ENCODE data around the gene SYNDIG1L. TPM values are rescaled to one million over a fixed set of nuclear protein-coding genes. Genes with fewer than 3 reads are reported as not detected.
"Not testable (repeated sequence)": the region's sequence is repeated elsewhere in the genome, so short reads cannot be mapped to it uniquely, and the experiment has no call there.

SYNDIG1L gene
- total RNA-seq, 1 experiment from 2014 or later, result not detected

GRCh38 chr14:74456684-74457564, 30.9 kb upstream of the SYNDIG1L start:
- ChIA-PET CTCF (no interaction called here), POLR2A (ENCODE audit: unreplicated experiment) (no interaction called here)
- no peak overlapping the region for H2AFZ ChIP-seq (ENCODE audit: low read length)

GRCh38 chr14:74454397-74454796, 28.4 kb upstream of the SYNDIG1L start:
- H4K20me1 ChIP-seq (ENCODE audit: low read length); H3K9me2 ChIP-seq (replicated peaks; ENCODE audit: low read length); H2AFZ ChIP-seq (ENCODE audit: low read length); H3K9ac ChIP-seq (ENCODE audit: low read length); H3K27ac ChIP-seq (ENCODE audit: low read length); intact Hi-C loops (cut with micrococcal nuclease); H3K79me2 ChIP-seq (ENCODE audit: low read length); H3F3A ChIP-seq (ENCODE audit: low read length, unreplicated experiment); H3K4me2 ChIP-seq (ENCODE audit: low read length); H3K4me3 ChIP-seq (ENCODE audit: low read length); H3K36me3 ChIP-seq (ENCODE audit: low read depth, low read length); H3K4me1 ChIP-seq (ENCODE audit: insufficient read depth, low read length); BruUV-seq (replicated peaks); POLR2A ChIA-PET (ENCODE audit: unreplicated experiment); DNase-seq; ATAC-seq; CTCF ChIA-PET; H3K9me3 ChIP-seq (ENCODE audit: low read length): not testable (repeated sequence)
- H3K27me3 ChIP-seq (ENCODE audit: low read length), result peaks cover 23% of the 10 kb centered on the region

More at GRCh38 chr14:74456684-74457564, 30.9 kb upstream of the SYNDIG1L start:
- no peaks in the 10 kb centered on the region for H3K36me3 ChIP-seq (ENCODE audit: low read depth, low read length)
- TF ChIP-seq CTCF (conservative IDR thresholded peaks at IDR 0.05; ENCODE audit: low read depth, low read length) (no peak), EZH2 (IDR thresholded peaks at IDR 0.05; ENCODE audit: low read length, unreplicated experiment) (no peak), EZH2phosphoT487 (IDR thresholded peaks at IDR 0.05; ENCODE audit: borderline replicate concordance, low read length) (no peak)
- H3K79me2 ChIP-seq (ENCODE audit: low read length), result no peaks in the 10 kb centered on the region
- H3K4me1 ChIP-seq (ENCODE audit: insufficient read depth, low read length), result no peaks in the 10 kb centered on the region
- H3K9ac ChIP-seq (ENCODE audit: low read length), result no peak overlapping the region
- ATAC-seq (no peak), DNase-seq (no peak)
- H4K20me1 ChIP-seq (ENCODE audit: low read length), result no peaks in the 10 kb centered on the region
- BruUV-seq (replicated peaks), result no TSS peak
- H3K27me3 ChIP-seq (ENCODE audit: low read length), result peaks cover 6% of the 10 kb centered on the region
- no peak overlapping the region for H3K4me3 ChIP-seq (ENCODE audit: low read length)
- H3K9me2 ChIP-seq (replicated peaks; ENCODE audit: low read length), result no peaks in the 10 kb centered on the region
- intact Hi-C loops (cut with micrococcal nuclease), result no loop called here
- H3K9me3 ChIP-seq (ENCODE audit: low read length), result no peaks in the 10 kb centered on the region
- H3K27ac ChIP-seq (ENCODE audit: low read length), result no peak overlapping the region
- no peak overlapping the region for H3K4me2 ChIP-seq (ENCODE audit: low read length)
- H3F3A ChIP-seq (ENCODE audit: low read length, unreplicated experiment), result no peaks in the 10 kb centered on the region

- CTCF ChIA-PET, result no interaction called here
- ATAC-seq, result 0 out of 2 replicates have a peak, but pooled peaks have one; percentile 18
Measured at GRCh38 chr14:74444866-74445265, 18.9 kb upstream of the SYNDIG1L start.

More at GRCh38 chr14:74444866-74445265, 18.9 kb upstream of the SYNDIG1L start:
- DNase-seq, result no peak
- Histone ChIP-seq H3K4me1 (ENCODE audit: insufficient read depth, low read length) (no peaks in the 10 kb centered on the region), H2AFZ (ENCODE audit: low read length) (no peak overlapping the region), H3K9me2 (replicated peaks; ENCODE audit: low read length) (no peaks in the 10 kb centered on the region), H3K4me2 (ENCODE audit: low read length) (no peak overlapping the region), H3K27me3 (ENCODE audit: low read length) (peaks cover 42% of the 10 kb centered on the region), H3K4me3 (ENCODE audit: low read length) (no peak overlapping the region), H3F3A (ENCODE audit: low read length, unreplicated experiment) (no peaks in the 10 kb centered on the region), H4K20me1 (ENCODE audit: low read length) (no peaks in the 10 kb centered on the region), H3K9me3 (ENCODE audit: low read length) (no peaks in the 10 kb centered on the region), H3K27ac (ENCODE audit: low read length) (no peak overlapping the region), H3K79me2 (ENCODE audit: low read length) (no peaks in the 10 kb centered on the region), H3K36me3 (ENCODE audit: low read depth, low read length) (no peaks in the 10 kb centered on the region), H3K9ac (ENCODE audit: low read length) (no peak overlapping the region)
- POLR2A ChIA-PET (ENCODE audit: unreplicated experiment), result no interaction called here
- BruUV-seq (replicated peaks), result no TSS peak
- TF ChIP-seq CTCF (conservative IDR thresholded peaks at IDR 0.05; ENCODE audit: low read depth, low read length) (no peak), EZH2phosphoT487 (IDR thresholded peaks at IDR 0.05; ENCODE audit: borderline replicate concordance, low read length) (no peak), EZH2 (IDR thresholded peaks at IDR 0.05; ENCODE audit: low read length, unreplicated experiment) (no peak)
- intact Hi-C loops (cut with micrococcal nuclease), result no loop called here
